ENCODE measurements around the gene EFCAB12. TPM values are rescaled to one million over a fixed set of nuclear protein-coding genes. Genes with fewer than 3 reads are reported as not detected.
"Not testable (repeated sequence)": the region's sequence is repeated elsewhere in the genome, so short reads cannot be mapped to it uniquely, and the experiment has no call there.

EFCAB12 gene
- total RNA-seq, 2 experiments from 2014 or later = 0.56 to 1.4 TPM

- ATAC-seq; DNase-seq; H3K27ac Mint-ChIP-seq; H3K27me3 Mint-ChIP-seq; H3K9me3 Mint-ChIP-seq (ENCODE audit: low read depth); CTCF ChIA-PET; H3K4me3 Mint-ChIP-seq: not testable (repeated sequence)
- Mint-ChIP-seq H3K36me3 (peaks cover 42% of the 10 kb centered on the region), H3K4me1 (peaks cover 16% of the 10 kb centered on the region)
Measured at GRCh38 chr3:129392106-129392887, 36.1 kb downstream of the EFCAB12 start.

DNA sequence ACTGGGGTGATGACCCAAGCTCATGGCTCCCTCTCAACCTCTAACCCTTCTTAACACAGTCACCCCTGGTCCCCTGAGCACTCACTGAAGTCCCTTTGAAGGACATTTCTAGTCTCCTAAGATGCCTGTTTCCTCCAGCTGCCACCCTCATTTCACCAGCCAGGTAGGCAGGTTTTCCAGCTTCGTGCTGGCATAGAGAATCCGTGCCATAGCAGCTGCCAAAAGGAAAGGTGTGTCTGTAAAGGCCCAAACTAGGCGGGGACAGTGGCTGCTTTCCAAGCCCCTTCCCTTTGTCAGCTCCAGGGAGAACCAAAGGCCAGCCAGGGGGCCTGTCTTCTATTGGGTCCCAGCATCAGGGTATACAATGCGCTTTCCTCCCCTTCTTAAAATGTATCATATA lies 36.9 kb downstream of the EFCAB12 start:
- ATAC-seq; H3K4me1 Mint-ChIP-seq; H3K9me3 Mint-ChIP-seq (ENCODE audit: low read depth); H3K27me3 Mint-ChIP-seq; DNase-seq; H3K27ac Mint-ChIP-seq; H3K4me3 Mint-ChIP-seq; CTCF ChIA-PET: not testable (repeated sequence)
- H3K36me3 Mint-ChIP-seq = peaks cover 46% of the 10 kb centered on the region

DNA sequence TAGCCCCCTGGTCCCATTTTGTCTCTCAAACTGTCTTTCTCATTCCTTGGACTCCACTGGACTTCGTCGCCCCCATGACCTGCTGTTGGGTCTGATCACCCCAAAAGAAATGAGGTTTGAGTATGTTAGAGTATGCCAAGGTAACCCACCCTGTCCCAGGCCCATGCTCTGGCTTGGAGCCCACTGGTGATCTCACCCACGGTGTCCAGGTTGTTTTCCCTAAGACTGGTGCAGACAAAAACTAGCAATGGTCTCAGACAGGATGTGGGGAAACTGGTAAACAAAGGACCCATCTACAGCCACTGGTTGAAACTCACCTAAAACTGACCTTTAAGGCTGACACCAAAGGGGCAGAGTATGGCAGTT lies 38.9 kb downstream of the EFCAB12 start:
- peaks cover 39% of the 10 kb centered on the region for H3K36me3 Mint-ChIP-seq
- no peaks in the 10 kb centered on the region for H3K27me3 Mint-ChIP-seq
- no peak overlapping the region for H3K27ac Mint-ChIP-seq
- H3K4me1 Mint-ChIP-seq = no peaks in the 10 kb centered on the region
- DNase-seq (no peak), ATAC-seq (no peak)
- no peak overlapping the region for H3K4me3 Mint-ChIP-seq
- CTCF ChIA-PET = no interaction called here
- H3K9me3 Mint-ChIP-seq (ENCODE audit: low read depth) = no peaks in the 10 kb centered on the region

DNA sequence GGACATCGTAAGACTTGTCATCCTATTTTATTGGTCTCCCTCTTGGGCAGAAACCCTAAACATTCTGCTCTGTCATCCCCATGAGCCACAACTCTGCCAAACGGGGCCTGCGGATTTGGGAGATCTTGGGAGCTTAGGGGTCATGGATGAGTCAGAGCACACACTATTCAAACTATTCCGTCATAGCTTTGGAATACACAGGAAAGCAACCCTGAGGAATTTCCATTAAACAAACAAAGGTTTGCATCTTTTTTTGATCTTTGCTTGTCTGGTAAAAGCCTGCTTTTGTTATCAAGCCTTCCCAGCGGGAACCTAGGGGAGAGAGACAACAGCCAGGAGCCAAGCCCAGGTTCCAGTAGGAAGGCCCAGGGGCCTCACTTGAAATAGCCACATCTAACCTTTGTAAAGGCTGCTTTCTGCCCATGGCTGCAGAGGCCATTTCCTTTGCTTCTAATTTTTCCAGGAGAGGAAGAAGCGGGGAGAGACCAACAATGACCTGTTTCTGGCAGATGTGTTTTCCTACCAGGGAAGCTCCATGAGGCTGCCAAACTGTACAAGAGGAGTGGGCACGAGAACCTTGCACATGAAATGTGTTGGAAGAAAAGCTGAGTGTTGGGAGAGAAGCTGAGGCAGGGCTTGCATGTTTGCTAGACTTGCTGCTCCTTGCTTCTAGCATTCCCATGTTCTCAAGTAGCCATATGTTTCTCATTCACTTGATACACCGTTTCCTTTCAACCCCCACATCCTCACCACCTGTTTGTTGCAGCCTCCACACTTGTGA lies 39.5 kb downstream of the EFCAB12 start:
- CTCF ChIA-PET; DNase-seq; H3K4me1 Mint-ChIP-seq; H3K9me3 Mint-ChIP-seq (ENCODE audit: low read depth); H3K27me3 Mint-ChIP-seq; ATAC-seq; H3K27ac Mint-ChIP-seq; H3K4me3 Mint-ChIP-seq: not testable (repeated sequence)
- peaks cover 37% of the 10 kb centered on the region for H3K36me3 Mint-ChIP-seq

DNA sequence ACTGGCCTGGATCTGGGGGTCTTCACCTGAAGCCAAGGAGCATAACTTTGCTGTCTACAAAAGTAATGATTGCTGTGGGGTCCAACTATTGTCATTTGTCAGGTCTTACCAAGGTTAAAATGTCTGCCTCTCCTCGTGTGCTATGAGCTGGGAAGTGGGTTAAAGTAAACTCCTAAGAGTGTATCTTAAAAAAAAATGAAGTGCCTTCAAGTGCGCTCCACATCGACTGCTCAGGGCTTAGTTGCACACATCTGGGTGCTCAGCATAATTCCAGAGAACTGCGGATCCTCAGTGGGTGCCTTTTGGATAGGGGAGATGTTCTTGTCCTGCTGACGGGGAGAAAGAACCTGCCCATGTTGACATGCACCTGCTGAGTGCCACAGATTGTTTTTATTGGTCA lies 40.9 kb downstream of the EFCAB12 start:
- Mint-ChIP-seq H3K27ac (no peak overlapping the region), H3K36me3 (peaks cover 32% of the 10 kb centered on the region), H3K27me3 (no peaks in the 10 kb centered on the region), H3K9me3 (ENCODE audit: low read depth) (no peaks in the 10 kb centered on the region), H3K4me1 (no peaks in the 10 kb centered on the region), H3K4me3 (no peak overlapping the region)
- DNase-seq = no peak
- CTCF ChIA-PET = interaction anchor here (1.2 to 2.2 kb wide), 2 partner anchors 8 to 12 kb away, joined by 3 to 6 read pairs; no protein-coding TSS in a partner anchor
- no peak for ATAC-seq

DNA sequence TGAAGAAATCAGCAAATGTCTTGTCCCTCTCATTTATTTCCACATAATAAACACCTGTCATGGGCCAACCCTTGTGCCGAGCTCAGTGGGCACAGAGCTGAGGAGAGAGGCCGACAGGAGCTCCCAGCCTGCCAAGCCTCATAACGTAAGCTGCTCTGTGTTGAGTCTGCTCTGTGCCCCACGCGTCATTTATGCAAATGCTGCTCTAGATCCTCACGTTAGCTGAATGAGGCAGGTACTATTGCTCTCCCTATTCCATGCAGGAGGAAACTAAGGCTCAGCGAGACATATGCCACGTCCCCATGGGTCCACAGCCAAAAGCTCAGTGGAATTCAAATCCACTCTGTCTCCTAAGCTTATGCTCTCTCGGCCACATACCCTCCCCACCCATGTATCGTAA lies 41.5 kb downstream of the EFCAB12 start:
- ATAC-seq = no peak
- CTCF ChIA-PET = interaction anchor here (1.2 to 2.2 kb wide), 2 partner anchors 9 to 13 kb away, joined by 3 to 6 read pairs; no protein-coding TSS in a partner anchor
- Mint-ChIP-seq H3K4me1 (no peaks in the 10 kb centered on the region), H3K27me3 (no peaks in the 10 kb centered on the region), H3K4me3 (no peak overlapping the region), H3K9me3 (ENCODE audit: low read depth) (no peaks in the 10 kb centered on the region), H3K27ac (no peak overlapping the region), H3K36me3 (peaks cover 28% of the 10 kb centered on the region)
- DNase-seq = no peak

GRCh38 chr3:129385507-129385906 lies 42.9 kb downstream of the EFCAB12 start:
- not testable (repeated sequence) for H3K4me1 Mint-ChIP-seq; H3K4me3 Mint-ChIP-seq; DNase-seq; H3K27me3 Mint-ChIP-seq; H3K27ac Mint-ChIP-seq; H3K9me3 Mint-ChIP-seq (ENCODE audit: low read depth); ATAC-seq
- CTCF ChIA-PET = interaction anchor here (2.2 kb wide), 1 partner anchor 14 kb away, joined by 6 read pairs; no protein-coding TSS in a partner anchor
- peaks cover 20% of the 10 kb centered on the region for H3K36me3 Mint-ChIP-seq

DNA sequence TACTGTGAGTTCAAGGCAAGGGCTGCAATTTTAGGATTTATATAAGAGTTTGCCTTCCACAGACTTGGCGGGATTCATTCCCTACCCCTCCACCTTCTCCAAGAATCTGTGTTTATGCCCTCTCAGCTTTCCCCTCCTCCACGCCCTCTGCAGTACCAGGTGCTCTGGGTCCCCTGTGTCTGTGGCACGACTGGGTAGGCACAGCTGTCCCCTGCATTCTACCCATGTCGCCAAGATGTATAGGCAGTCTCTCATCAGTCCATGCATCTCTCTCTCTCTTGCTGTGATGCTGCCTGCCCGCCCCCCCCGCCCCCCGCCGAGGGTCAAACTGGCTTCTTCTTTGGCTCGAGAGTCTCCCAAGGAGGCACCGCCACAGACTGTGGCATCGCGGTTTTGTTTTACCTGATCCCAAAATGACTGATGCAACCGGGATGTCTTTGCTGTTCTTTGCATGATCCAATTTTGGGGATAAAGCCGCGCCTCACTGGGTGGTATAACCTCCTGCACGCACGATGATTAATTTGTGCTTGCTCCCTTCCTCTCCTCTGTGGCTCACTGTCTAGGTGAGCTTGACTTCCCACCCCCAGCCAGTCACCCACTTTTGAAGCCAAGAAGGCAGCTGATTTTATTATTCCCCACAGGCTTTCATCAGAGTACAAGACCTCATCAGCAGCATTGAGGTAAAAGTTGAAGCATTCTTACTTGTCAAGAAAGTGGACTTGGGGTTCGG lies 43.7 kb downstream of the EFCAB12 start:
- no peak overlapping the region for H3K4me3 Mint-ChIP-seq
- peaks cover 19% of the 10 kb centered on the region for H3K36me3 Mint-ChIP-seq
- no peak overlapping the region for H3K27ac Mint-ChIP-seq
- H3K27me3 Mint-ChIP-seq = no peaks in the 10 kb centered on the region
- no peaks in the 10 kb centered on the region for H3K4me1 Mint-ChIP-seq
- ATAC-seq (no peak), DNase-seq (no peak)
- CTCF ChIA-PET = no interaction called here
- H3K9me3 Mint-ChIP-seq (ENCODE audit: low read depth) = no peaks in the 10 kb centered on the region

- not testable (repeated sequence) for H3K4me3 Mint-ChIP-seq; H3K9me3 Mint-ChIP-seq (ENCODE audit: low read depth); ATAC-seq; H3K27me3 Mint-ChIP-seq; DNase-seq; H3K4me1 Mint-ChIP-seq; H3K27ac Mint-ChIP-seq
- CTCF ChIA-PET = interaction anchor here (0.8 to 1.7 kb wide), 15 partner anchors 11 to 730 kb away, joined by 3 to 13 read pairs (median 4); no protein-coding TSS in a partner anchor
- peaks cover 14% of the 10 kb centered on the region for H3K36me3 Mint-ChIP-seq
Measured at GRCh38 chr3:129384103-129384502, 44.3 kb downstream of the EFCAB12 start.

DNA sequence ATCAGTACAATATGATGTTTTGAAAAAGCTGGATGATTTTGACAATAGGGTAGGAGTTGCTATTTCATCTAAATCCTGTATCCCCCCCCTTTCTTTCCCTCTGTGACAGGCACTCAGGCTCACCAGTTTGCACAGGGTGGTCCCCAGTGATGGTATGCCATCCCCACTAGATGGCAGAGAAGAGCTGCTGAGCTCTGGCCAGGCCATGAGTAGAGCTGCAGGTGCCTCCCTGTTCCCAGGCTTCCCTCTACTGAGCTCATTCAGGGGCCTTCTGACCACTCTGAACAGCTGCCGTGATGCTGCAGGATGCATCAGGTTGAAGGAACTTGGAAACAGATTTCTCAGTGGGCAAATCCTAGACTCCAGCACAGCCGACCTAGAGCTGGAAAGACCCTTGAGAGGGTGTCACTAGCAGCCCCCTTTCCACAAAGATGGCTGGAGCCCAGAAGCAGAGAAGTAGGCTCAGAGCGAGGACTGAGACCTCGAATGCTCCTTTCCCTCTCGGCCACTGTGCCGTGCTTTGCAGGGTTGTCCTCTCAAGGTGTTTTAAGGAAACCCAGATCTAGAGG lies 45.1 kb downstream of the EFCAB12 start:
- Mint-ChIP-seq H3K4me1 (no peaks in the 10 kb centered on the region), H3K27ac (no peak overlapping the region), H3K27me3 (no peaks in the 10 kb centered on the region), H3K9me3 (ENCODE audit: low read depth) (no peaks in the 10 kb centered on the region), H3K36me3 (peaks cover 14% of the 10 kb centered on the region), H3K4me3 (no peak overlapping the region)
- DNase-seq (peak; percentile 66), ATAC-seq (peak; percentile 94)
- CTCF ChIA-PET = interaction anchor here (0.7 to 1.7 kb wide), 24 partner anchors 12 to 730 kb away, joined by 3 to 13 read pairs (median 4); partner anchors contain the start of genes IFT122 and MBD4

GRCh38 chr3:129382366-129382765 lies 46.1 kb downstream of the EFCAB12 start:
- no peak overlapping the region for H3K27ac Mint-ChIP-seq
- CTCF ChIA-PET = interaction anchor here (0.6 to 1.7 kb wide), 6 partner anchors 17 to 447 kb away, joined by 3 to 8 read pairs (median 4); no protein-coding TSS in a partner anchor
- H3K4me1 Mint-ChIP-seq = no peaks in the 10 kb centered on the region
- H3K27me3 Mint-ChIP-seq = no peaks in the 10 kb centered on the region
- peaks cover 6% of the 10 kb centered on the region for H3K36me3 Mint-ChIP-seq
- no peak for DNase-seq
- H3K9me3 Mint-ChIP-seq (ENCODE audit: low read depth) = no peaks in the 10 kb centered on the region
- no peak for ATAC-seq
- H3K4me3 Mint-ChIP-seq = no peak overlapping the region

DNA sequence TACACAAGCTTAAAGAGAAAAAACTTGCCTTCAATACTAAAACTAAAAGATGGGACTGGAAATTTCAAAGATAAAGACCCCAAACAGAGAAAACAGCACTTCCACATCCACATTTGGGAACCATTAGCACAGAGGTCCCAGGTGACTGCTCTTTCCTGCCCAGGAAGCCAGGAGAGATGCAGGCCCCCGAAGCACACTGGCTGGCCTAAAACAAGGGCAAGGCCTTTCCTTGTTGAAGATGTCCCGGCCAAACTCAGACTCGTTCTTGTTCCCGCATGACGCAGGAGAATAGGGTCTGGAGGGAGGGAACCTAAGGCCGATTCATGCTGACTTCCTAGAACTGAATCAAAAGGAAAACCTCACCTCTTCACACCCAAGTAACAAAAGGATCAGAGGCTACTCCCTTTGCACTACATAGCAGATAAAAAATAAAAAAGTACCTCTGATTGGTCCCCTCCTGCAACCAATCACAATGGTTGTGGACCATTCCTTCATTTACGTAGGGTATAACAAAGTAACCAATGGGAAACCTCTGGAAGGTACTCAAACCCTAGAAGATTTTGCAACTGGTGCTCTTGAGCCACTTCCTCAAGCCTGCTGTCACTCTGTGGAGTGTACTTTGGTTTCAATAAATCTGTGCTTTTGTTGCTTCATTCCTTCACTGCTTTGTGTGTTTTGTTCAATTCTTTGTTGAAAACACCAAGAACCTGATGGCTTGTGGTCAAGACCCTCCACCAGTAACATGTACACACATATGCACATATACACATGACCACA lies 48.7 kb downstream of the EFCAB12 start:
- H3K27ac Mint-ChIP-seq = no peak overlapping the region
- no peaks in the 10 kb centered on the region for H3K9me3 Mint-ChIP-seq (ENCODE audit: low read depth)
- DNase-seq = no peak
- ATAC-seq = no peak
- H3K4me3 Mint-ChIP-seq = no peak overlapping the region
- H3K27me3 Mint-ChIP-seq = no peaks in the 10 kb centered on the region
- CTCF ChIA-PET = no interaction called here
- H3K4me1 Mint-ChIP-seq = no peaks in the 10 kb centered on the region
- H3K36me3 Mint-ChIP-seq = no peaks in the 10 kb centered on the region

Data from activated CD8-positive, alpha-beta memory T cell treated with anti-CD3 and anti-CD28 coated beads, Interleukin-2, amount 10 ng/mL, durations not matched to agents 7 days and 5 days (primary cell).